Measurements from ENCODE around the gene QRFP. TPM values are rescaled to one million over a fixed set of nuclear protein-coding genes. Genes with fewer than 3 reads are reported as not detected.

Gene QRFP
- total RNA-seq, 1 donor from 2014 or later = not detected

DNA sequence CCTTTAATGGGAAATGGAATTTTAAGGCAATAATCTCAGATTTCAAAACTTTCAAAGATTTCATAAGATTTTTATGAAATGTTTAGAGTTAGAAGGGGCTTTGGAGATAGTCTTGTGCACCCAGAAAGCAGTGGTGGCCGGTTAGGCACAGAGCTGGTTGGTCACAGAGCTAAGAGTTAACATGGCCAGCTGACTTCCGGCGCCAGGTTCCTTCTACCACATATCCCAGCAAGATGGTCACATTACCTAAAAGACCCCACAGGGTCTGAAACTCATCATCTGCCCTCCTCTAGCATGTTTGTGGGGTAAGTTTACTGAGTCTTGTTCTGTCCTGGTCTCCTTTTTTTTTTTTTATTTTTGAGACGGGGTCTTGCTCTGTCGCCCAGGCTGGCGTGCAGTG lies 19.3 kb downstream of the QRFP start:
- Histone ChIP-seq H3K9me3 (no peaks in the 10 kb centered on the region), H3K4me3 (no peak overlapping the region), H3K36me3 (peaks cover 83 to 85% of the 10 kb centered on the region in 2 donors), H3K27ac (no peak overlapping the region), H3K4me1 (peaks cover 0 to 19% of the 10 kb centered on the region in 2 donors), H3K27me3 (no peaks in the 10 kb centered on the region)
- TF ChIP-seq, protein P1, sequence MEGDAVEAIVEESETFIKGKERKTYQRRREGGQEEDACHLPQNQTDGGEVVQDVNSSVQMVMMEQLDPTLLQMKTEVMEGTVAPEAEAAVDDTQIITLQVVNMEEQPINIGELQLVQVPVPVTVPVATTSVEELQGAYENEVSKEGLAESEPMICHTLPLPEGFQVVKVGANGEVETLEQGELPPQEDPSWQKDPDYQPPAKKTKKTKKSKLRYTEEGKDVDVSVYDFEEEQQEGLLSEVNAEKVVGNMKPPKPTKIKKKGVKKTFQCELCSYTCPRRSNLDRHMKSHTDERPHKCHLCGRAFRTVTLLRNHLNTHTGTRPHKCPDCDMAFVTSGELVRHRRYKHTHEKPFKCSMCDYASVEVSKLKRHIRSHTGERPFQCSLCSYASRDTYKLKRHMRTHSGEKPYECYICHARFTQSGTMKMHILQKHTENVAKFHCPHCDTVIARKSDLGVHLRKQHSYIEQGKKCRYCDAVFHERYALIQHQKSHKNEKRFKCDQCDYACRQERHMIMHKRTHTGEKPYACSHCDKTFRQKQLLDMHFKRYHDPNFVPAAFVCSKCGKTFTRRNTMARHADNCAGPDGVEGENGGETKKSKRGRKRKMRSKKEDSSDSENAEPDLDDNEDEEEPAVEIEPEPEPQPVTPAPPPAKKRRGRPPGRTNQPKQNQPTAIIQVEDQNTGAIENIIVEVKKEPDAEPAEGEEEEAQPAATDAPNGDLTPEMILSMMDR (IDR thresholded peaks at IDR 0.05) = no peak
- intact Hi-C loops (cut with DNase I) = no loop called here
- no peak for DNase-seq (ENCODE audit: low spot score in 2 of 2)

DNA sequence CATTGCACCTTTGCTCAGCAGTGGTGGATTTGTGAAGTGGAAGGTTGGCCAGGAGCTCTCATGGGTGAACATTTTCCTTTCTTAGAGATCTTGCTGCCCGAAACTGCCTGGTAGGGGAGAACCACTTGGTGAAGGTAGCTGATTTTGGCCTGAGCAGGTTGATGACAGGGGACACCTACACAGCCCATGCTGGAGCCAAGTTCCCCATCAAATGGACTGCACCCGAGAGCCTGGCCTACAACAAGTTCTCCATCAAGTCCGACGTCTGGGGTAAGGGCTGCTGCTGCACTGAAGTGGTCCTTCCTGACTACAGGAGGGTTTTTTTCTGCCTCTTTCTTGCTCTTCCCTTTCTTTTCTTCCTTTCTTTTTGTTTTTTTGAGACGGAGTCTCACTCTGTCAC lies 21.8 kb downstream of the QRFP start:
- no peak for DNase-seq (ENCODE audit: low spot score in 2 of 2)
- no peak overlapping the region for H3K4me3 ChIP-seq
- TF ChIP-seq, protein P1 (IDR thresholded peaks at IDR 0.05) = no peak
- H3K36me3 ChIP-seq = peaks cover 69 to 83% of the 10 kb centered on the region in 2 donors
- no peak overlapping the region for H3K27ac ChIP-seq
- peaks cover 0 to 30% of the 10 kb centered on the region in 2 donors for H3K4me1 ChIP-seq
- no peaks in the 10 kb centered on the region for H3K27me3 ChIP-seq
- H3K9me3 ChIP-seq = no peaks in the 10 kb centered on the region
- intact Hi-C loops (cut with DNase I) = no loop called here

DNA sequence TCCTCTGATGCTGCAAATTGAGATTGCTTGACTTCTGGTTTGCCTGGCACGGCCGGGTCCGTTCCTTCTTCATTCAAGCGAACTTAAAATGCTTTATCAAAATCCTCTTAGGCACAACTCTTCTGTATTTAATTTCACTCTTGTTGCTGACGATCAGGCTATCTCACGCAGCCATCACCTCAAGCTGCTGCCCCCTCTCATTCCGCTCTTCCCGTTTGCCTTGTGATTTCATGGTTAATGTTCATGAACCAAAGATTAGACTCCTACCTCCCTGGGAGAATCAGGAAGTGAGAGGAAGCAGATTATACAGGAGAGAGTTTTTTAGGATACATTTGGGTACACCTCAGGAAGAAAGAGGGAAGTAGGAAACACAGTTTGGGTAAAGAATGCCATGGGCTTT lies 22.6 kb downstream of the QRFP start:
- H3K4me1 ChIP-seq = peaks cover 0 to 34% of the 10 kb centered on the region in 2 donors
- peaks cover 60 to 80% of the 10 kb centered on the region in 2 donors for H3K36me3 ChIP-seq
- H3K9me3 ChIP-seq = no peaks in the 10 kb centered on the region
- DNase-seq (ENCODE audit: low spot score in 2 of 2) = no peak
- TF ChIP-seq, protein P1 (IDR thresholded peaks at IDR 0.05) = no peak
- peak overlapping the region; percentile 8 to 35 for H3K27ac ChIP-seq
- H3K27me3 ChIP-seq = no peaks in the 10 kb centered on the region
- no peak overlapping the region for H3K4me3 ChIP-seq
- intact Hi-C loops (cut with DNase I) = no loop called here

DNA sequence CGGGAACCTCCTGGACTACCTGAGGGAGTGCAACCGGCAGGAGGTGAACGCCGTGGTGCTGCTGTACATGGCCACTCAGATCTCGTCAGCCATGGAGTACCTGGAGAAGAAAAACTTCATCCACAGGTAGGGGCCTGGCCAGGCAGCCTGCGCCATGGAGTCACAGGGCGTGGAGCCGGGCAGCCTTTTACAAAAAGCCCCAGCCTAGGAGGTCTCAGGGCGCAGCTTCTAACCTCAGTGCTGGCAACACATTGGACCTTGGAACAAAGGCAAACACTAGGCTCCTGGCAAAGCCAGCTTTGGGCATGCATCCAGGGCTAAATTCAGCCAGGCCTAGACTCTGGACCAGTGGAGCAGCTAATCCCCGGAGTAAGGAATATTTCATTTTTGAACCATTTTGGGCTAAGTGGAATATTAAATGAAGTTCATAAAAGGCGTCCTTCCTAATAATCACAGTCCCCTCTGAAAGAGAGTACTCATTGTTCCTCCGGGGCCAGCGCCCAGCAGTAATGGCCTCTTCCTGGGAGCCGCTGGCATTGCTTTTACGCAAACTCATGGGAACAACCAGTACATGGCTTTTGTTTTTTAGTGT lies 23.6 kb downstream of the QRFP start:
- H3K9me3 ChIP-seq = no peaks in the 10 kb centered on the region
- H3K27me3 ChIP-seq = no peaks in the 10 kb centered on the region
- no peak overlapping the region for H3K4me3 ChIP-seq
- peaks cover 51 to 74% of the 10 kb centered on the region in 2 donors for H3K36me3 ChIP-seq
- intact Hi-C loops (cut with DNase I) = no loop called here
- peaks cover 0 to 34% of the 10 kb centered on the region in 2 donors for H3K4me1 ChIP-seq
- H3K27ac ChIP-seq = peak overlapping the region; percentile 8 to 35
- DNase-seq (ENCODE audit: low spot score in 2 of 2) = peak in 1 of 2 donors; percentile 84
- TF ChIP-seq, protein P1 (IDR thresholded peaks at IDR 0.05) = no peak

DNA sequence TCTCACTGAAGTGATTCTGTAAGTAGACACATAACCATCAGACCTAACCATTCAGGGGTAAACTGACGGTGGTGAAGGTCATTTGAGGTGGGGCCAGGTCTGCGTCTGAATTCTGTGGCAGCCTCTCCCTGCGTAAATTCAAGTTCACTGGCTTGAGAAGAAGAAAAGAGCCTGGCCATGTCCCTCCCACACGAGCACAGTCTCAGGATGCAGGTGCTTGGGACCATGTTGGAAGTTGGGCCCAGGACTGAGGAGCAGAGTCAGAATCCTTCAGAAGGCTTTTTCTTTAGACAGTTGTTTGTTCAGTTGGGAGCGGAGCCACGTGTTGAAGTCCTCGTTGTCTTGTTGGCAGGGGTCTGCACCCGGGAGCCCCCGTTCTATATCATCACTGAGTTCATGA lies 24.1 kb downstream of the QRFP start:
- H3K27me3 ChIP-seq = no peaks in the 10 kb centered on the region
- DNase-seq (ENCODE audit: low spot score in 2 of 2) = no peak
- H3K4me3 ChIP-seq = no peak overlapping the region
- H3K9me3 ChIP-seq = no peaks in the 10 kb centered on the region
- peaks cover 0 to 34% of the 10 kb centered on the region in 2 donors for H3K4me1 ChIP-seq
- peak overlapping the region; percentile 8 to 35 for H3K27ac ChIP-seq
- H3K36me3 ChIP-seq = peaks cover 46 to 74% of the 10 kb centered on the region in 2 donors
- TF ChIP-seq, protein P1 (IDR thresholded peaks at IDR 0.05) = no peak
- intact Hi-C loops (cut with DNase I) = no loop called here

Data from ascending aorta (tissue), 2 donors.